T-helper 22 cell (primary cell): Measurements from ENCODE around the gene IMMT.
A peak's percentile ranks its signal among the peaks of the same experiment; 100 is the strongest.

ENCODE experiments used
- DNase-seq: peaks from one replicate; pipeline ENCODE4 v3.0.0-alpha.2; 2020; ENCODE audit warnings: low read depth

The IMMT gene

DNA sequence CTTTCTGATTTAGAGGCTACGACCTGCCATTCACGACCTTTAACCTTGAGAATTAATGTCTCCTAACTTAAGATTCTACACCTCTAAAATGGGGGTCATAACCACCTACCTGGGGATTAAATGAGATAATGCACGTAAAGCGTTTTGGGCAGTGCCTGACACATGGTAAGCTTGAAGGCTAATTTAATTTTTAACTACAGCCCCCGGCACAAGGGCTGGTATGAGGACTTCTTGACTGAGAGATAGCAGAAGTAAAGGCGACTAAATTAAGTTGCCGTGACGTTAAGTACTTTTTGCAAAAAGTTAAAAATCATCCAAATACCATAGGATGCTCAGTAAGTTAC is 4.5 kb upstream of the IMMT start:
- DNase-seq: no peak

DNA sequence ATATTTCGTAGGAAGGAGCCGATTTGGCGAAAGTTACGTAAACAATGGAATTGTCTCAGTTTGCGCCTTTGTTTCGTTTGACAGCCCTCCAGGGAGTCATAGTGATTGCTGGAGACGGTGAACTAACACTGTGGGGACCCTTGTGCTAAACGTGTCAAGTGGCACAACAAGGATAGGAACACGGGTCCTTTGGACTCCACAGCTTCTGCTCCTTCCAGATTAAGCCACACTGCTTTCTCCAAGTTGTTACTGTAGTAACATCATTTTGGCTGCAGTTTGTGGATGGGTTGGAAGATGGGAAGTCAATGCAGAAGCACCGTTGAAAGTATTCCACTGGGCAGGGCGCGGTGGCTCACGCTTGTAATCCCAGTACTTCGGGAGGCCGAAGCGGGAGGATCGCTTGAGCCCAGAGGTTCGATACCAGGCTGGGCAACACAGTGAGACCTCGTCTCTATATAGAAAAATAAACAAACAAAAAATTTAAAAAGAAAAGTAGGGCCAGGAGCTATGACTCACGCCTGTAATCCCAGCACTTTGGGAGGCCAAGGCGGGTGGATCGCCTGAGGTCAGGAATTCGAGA is 636 bp upstream of the IMMT start:
- no peak for DNase-seq

- no peak for DNase-seq
Measured at GRCh38 chr2:86194751-86195054, 559 bp downstream of the IMMT start.

DNA sequence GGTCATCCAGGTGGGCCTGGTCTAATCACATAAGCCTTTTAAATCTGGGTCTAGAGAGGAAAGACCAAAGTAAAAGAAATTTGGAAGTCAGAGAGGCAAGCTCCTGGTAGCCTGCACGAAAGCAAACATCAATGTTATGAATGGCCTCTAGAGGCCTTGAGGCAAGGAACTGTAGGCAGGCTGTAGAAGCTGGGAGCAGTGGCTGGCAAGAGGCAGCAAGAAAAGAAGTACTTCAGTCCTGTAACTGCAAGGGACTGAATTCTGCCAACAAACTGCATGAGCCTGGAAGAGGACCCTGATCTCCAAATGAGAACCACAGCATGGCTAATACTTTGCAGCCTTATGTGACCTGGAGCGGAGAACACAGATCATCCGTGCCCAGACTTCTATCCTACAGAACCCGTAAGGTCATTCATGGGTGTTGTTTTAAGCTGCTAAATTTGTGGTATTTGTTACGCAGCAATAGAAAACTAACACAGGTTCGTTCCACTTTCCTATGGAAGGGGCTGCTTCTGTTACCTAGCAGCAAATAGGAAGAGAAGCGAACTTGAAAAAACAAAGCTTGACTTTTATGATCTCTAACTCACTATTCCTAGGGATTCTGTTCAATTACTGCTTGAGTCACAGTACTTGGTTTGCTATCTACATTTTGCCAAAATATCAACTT is 1.2 kb downstream of the IMMT start:
- no peak for DNase-seq

DNA sequence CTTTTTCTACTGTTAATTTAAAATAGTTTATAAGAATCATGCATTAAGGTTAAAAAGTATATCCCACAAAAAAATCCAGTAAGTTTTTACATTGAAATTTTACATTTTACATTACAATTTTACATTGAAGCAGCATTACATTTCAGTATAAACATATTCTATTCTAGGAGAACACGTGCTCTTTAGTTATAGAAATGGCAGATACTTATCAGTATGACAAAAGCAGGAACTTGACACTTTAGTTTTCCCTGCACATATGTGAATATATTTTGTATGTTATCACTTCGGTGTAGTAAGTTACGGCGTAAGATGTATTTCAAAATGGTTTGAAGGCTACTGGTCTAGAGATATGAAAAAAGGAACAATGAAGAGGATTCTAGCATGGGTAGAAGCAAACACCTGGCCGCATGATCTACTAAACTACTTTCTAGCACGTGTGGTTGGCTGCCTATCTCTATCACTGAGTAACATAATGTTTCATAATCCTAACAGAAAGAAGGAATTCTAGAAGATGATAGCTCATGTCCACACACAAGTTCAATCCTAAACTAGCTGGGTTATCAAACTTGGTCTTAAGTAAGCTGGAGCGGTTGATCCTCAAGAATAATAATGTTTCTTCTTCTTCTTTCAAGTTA is 5.4 kb downstream of the IMMT start:
- DNase-seq: no peak

GRCh38 chr2:86186431-86186830 is 8.8 kb downstream of the IMMT start:
- DNase-seq: no peak

DNA sequence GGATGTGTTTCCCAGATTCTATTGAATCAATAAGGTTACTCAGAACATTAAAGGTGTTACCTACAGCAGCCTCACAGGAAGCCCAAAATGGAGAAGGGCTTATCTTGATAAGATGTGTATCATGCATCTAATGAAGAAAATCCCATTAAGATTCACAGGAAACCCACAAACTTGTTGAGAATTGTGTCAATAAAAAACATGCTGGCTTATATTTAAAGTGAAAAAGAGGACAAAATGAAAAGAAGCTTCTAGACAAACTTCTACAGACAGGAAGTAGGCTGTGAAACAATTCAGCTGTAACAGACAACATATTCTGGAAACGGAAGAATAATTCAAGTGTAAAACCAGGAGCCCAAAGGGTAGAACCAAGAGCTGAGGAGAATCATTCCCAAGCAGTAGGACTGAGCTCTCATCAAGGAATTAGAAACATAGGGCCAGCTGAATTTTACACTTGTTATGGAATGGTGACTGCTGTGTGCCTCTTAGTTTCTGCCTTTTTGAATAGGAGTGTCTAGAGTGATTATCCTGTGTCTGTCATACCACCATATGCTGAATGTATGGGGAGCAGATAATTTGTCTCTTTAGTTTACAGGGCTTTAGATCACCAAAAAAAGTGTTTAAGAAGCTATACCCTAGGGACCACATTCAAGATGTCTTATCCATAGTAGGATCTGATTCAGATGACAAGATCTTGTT is 9.6 kb downstream of the IMMT start:
- peak; percentile 18 for DNase-seq

DNA sequence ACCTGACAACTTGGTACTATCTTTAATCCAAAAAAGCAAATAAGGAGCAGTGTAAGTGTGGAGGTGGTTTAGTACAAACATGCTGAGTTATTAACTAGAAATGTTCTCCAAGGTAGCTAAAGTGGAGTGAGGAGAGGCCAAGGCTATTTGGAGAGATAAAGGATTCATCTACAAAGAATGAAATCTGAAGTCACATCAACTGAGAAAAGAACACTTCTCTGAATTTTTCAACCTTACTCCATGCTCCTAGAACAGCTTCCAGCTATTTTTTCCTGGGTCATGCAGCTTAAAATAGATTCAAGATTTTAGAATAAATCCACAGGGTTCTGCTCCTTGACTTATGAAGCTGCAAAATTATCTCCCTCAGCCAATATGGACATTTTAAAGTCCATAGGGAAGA is 18.7 kb downstream of the IMMT start:
- no peak for DNase-seq

DNA sequence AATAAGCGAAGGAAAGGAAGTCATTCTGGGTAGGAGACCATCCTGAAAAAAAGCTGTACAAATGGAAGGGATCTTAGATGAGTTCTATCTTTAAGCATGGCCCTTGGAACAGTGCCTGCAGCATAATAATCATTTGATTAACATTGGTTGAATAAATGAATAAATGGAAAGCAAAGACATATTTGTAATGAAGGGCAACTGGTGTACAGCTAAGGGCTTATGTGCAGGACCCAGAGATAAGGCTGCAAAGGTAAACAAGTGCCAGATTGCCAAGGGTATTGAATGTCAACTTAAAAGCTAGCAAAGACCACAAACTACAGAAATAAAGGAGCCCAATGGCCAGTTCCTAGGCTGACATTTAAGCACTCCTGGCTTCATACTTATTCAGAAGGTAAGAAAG is 19.4 kb downstream of the IMMT start:
- DNase-seq: no peak

GRCh38 chr2:86174445-86174844 is 20.8 kb downstream of the IMMT start:
- no peak for DNase-seq

GRCh38 chr2:86172610-86173009 is 22.7 kb downstream of the IMMT start:
- no peak for DNase-seq

- DNase-seq: no peak
Measured at GRCh38 chr2:86171295-86171694, 24.0 kb downstream of the IMMT start.

DNA sequence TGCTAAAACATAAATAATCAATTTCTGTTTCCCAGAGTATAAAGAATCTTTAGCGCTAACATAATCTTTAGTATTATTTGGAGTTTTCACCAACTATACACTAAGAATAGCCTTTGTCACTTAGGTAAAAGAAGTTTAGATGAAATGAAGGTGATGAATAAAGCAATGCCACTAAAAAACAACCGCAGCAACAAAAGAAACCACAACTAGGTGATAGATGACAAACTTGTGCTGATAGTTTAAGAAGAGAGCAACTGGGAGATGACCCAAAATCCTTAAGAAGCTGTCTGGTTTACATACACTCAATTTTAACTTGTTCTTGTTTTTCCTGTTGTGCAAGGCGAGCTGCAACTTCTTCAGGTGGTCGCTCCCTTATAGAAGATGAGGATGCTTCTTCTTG is 24.8 kb downstream of the IMMT start:
- DNase-seq: no peak

- no peak for DNase-seq
Measured at GRCh38 chr2:86160156-86160952, 34.9 kb downstream of the IMMT start.

DNA sequence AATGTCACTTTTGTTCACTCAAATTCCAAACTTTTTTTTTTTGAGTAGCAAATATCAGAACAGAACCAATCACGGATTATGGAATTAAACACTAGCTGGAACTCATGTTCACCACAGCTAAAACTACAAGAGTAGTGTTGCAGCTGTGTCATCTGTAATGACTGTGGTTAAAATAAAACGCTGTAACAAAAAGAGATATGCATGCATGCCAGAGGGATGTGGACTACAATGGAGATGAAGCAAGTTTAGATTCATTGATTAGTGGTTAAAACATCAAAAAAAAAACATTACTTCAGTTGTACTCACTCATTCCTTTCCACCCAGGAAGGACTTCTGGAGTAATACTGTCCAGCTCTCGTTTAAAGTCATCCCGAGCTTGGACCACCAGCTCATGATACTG is 37.0 kb downstream of the IMMT start:
- no peak for DNase-seq

DNA sequence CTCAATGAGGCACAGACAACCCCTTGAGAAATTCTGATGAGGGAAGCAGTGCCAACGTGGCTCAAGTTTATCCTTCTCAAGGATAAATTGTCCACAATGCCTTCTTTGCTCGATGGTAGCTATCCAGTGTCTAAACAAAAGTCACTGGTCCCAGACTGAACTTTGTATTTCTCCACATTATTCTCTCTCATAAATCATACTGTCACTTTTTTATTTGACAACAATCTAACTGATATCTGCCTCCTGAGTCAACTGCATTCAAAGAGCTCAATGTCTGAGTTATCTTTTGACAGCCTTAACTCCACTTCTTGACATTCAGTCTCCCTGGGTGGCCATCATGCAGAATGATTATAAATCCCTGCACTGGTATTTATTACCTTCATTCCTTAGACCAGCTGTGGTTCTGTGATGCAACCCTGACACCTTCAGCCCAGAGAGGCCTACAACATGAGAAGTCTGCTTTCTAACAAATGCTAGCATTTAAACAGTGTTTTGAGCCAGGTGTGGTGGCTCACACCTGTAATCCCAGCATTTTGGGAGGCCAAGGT is 38.2 kb downstream of the IMMT start:
- DNase-seq: no peak

DNA sequence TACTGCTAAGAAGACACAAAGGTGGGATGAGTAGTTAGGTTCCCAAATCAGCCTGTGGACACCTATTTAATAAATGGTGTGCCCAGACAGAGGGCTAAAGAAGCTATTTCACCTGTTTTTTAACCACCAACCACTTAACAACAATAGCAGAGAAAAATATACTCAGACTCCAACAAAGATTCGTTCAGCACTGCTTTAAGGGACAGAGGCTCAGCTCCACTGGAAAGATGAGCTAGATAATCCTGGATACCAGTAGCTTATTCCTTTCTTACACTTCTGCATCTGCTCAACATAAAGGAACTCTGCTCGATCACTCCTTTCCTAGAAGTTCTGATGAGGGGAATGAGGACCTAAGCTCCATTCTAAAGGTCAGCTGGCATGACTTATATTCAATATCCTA is 44.8 kb downstream of the IMMT start:
- no peak for DNase-seq

DNA sequence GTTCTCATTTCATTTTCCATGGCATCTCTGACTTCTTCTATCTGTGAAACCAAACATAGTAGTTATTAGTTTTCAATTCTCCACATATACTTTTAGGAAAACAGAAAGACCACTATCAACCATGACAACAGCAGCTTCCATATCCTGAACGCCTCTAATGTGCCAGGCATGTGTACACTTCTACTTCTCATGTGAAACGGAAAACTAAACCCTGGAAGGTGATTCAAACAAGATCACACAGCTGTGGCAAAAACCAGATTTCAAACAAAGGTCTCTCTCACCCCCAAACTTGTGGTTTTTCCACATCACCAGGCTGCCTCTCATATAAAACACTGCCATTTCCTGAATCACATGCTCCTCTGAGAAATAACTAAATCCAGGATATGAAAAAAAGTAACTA is 47.5 kb downstream of the IMMT start:
- no peak for DNase-seq

GRCh38 chr2:86143926-86144685 is 51.2 kb downstream of the IMMT start:
- no peak for DNase-seq

GRCh38 chr2:86143307-86143706 is 52.0 kb downstream of the IMMT start:
- DNase-seq: no peak

DNA sequence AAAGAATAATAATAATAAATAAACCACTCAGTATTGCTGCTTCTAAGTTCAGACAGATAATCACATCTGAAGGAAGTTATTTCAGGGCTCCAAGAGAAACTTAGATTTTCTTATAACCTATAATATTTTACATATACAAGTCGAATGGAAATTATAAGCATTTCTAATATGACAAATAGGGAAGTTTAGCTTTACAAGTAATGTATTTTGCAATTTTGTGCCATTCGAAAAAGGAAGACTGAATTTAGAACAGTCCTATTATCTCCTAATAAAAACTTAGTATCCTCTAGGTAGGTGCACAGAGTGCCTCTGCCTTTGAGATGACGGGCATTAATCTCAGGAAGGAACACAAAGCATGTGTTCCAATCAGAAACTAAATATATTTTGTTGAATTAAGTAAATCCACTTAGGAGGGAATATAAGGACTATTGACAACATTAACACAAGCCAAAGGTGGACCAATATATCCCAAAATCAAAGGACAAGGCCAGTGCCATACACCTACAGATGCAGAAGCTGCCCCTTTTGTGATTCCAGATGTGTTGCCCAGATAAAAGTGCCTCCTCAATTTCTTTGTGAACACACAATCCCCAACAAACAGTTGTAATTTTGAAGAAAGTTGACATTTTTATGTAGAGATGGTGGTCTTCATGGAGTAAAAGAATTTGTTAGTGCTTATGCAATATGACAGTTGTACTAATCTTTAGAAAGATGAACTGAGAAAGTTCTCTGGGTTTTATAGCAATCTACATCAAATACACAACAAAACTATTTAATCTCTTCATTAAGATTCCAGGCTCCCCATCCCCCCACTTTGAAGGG is 52.6 kb downstream of the IMMT start:
- DNase-seq: no peak
